ENCODE data around the gene PTGIR.

PTGIR gene

GRCh38 chr19:46621191-46622117, 3.4 kb downstream of the PTGIR start:
- no peak for FAIRE-seq
- no peak for DNase-seq (ENCODE audit: insufficient read length)
- no peak for TF ChIP-seq POLR2AphosphoS5 (IDR thresholded peaks at IDR 0.05; ENCODE audit: low read depth, low read length)
- no peak for TF ChIP-seq POLR2A (IDR thresholded peaks at IDR 0.05; ENCODE audit: low read depth, low read length)
- no peak for TF ChIP-seq TAF1 (IDR thresholded peaks at IDR 0.05; ENCODE audit: borderline replicate concordance, low read depth, low read length)

GRCh38 chr19:46620716-46621115, 4.2 kb downstream of the PTGIR start:
- TF ChIP-seq TAF1 (IDR thresholded peaks at IDR 0.05; ENCODE audit: borderline replicate concordance, low read depth, low read length) (no peak), POLR2A (IDR thresholded peaks at IDR 0.05; ENCODE audit: low read depth, low read length) (no peak), POLR2AphosphoS5 (IDR thresholded peaks at IDR 0.05; ENCODE audit: low read depth, low read length) (no peak)
- no peak for DNase-seq (ENCODE audit: insufficient read length)
- no peak for FAIRE-seq

GRCh38 chr19:46620267-46620666, 4.6 kb downstream of the PTGIR start:
- DNase-seq (ENCODE audit: insufficient read length) (no peak), FAIRE-seq (no peak)
- no peak for TF ChIP-seq POLR2A (IDR thresholded peaks at IDR 0.05; ENCODE audit: low read depth, low read length)
- TF ChIP-seq TAF1 (IDR thresholded peaks at IDR 0.05; ENCODE audit: borderline replicate concordance, low read depth, low read length) = no peak
- no peak for TF ChIP-seq POLR2AphosphoS5 (IDR thresholded peaks at IDR 0.05; ENCODE audit: low read depth, low read length)

- TF ChIP-seq POLR2AphosphoS5 (IDR thresholded peaks at IDR 0.05; ENCODE audit: low read depth, low read length) (no peak), TAF1 (IDR thresholded peaks at IDR 0.05; ENCODE audit: borderline replicate concordance, low read depth, low read length) (no peak), POLR2A (IDR thresholded peaks at IDR 0.05; ENCODE audit: low read depth, low read length) (no peak)
- peak; percentile 56 for FAIRE-seq
- DNase-seq (ENCODE audit: insufficient read length) = no peak
These were observed 6.1 kb downstream of the PTGIR start for GRCh38 chr19:46618670-46619231.

GRCh38 chr19:46617601-46618000, 7.3 kb downstream of the PTGIR start:
- FAIRE-seq (no peak), DNase-seq (ENCODE audit: insufficient read length) (no peak)

GRCh38 chr19:46616631-46617322, 8.1 kb downstream of the PTGIR start:
- peak; percentile 44 for FAIRE-seq
- no peak for DNase-seq (ENCODE audit: insufficient read length)

More at GRCh38 chr19:46617601-46618000, 7.3 kb downstream of the PTGIR start:
- no peak for TF ChIP-seq POLR2AphosphoS5 (IDR thresholded peaks at IDR 0.05; ENCODE audit: low read depth, low read length)
- no peak for TF ChIP-seq TAF1 (IDR thresholded peaks at IDR 0.05; ENCODE audit: borderline replicate concordance, low read depth, low read length)
- no peak for TF ChIP-seq POLR2A (IDR thresholded peaks at IDR 0.05; ENCODE audit: low read depth, low read length)

GRCh38 chr19:46615966-46616365, 8.9 kb downstream of the PTGIR start:
- no peak for TF ChIP-seq TAF1 (IDR thresholded peaks at IDR 0.05; ENCODE audit: borderline replicate concordance, low read depth, low read length)
- no peak for TF ChIP-seq POLR2AphosphoS5 (IDR thresholded peaks at IDR 0.05; ENCODE audit: low read depth, low read length)
- TF ChIP-seq POLR2A (IDR thresholded peaks at IDR 0.05; ENCODE audit: low read depth, low read length) = no peak
- DNase-seq (ENCODE audit: insufficient read length) (no peak), FAIRE-seq (no peak)

More at GRCh38 chr19:46616631-46617322, 8.1 kb downstream of the PTGIR start:
- TF ChIP-seq TAF1 (IDR thresholded peaks at IDR 0.05; ENCODE audit: borderline replicate concordance, low read depth, low read length) (no peak), POLR2AphosphoS5 (IDR thresholded peaks at IDR 0.05; ENCODE audit: low read depth, low read length) (no peak)

- TF ChIP-seq POLR2A (IDR thresholded peaks at IDR 0.05; ENCODE audit: low read depth, low read length) = no peak
- TF ChIP-seq POLR2AphosphoS5 (IDR thresholded peaks at IDR 0.05; ENCODE audit: low read depth, low read length) = no peak
- TF ChIP-seq TAF1 (IDR thresholded peaks at IDR 0.05; ENCODE audit: borderline replicate concordance, low read depth, low read length) = no peak
- FAIRE-seq (peak; percentile 89), DNase-seq (ENCODE audit: insufficient read length) (no peak)
These were observed 10.7 kb downstream of the PTGIR start for GRCh38 chr19:46614114-46614722.

GRCh38 chr19:46613525-46613924, 11.4 kb downstream of the PTGIR start:
- TF ChIP-seq POLR2AphosphoS5 (IDR thresholded peaks at IDR 0.05; ENCODE audit: low read depth, low read length) = no peak
- no peak for TF ChIP-seq POLR2A (IDR thresholded peaks at IDR 0.05; ENCODE audit: low read depth, low read length)
- TF ChIP-seq TAF1 (IDR thresholded peaks at IDR 0.05; ENCODE audit: borderline replicate concordance, low read depth, low read length) = no peak
- DNase-seq (ENCODE audit: insufficient read length) (no peak), FAIRE-seq (no peak)

- FAIRE-seq (no peak), DNase-seq (ENCODE audit: insufficient read length) (no peak)
- TF ChIP-seq POLR2A (IDR thresholded peaks at IDR 0.05; ENCODE audit: low read depth, low read length) (no peak), POLR2AphosphoS5 (IDR thresholded peaks at IDR 0.05; ENCODE audit: low read depth, low read length) (no peak), TAF1 (IDR thresholded peaks at IDR 0.05; ENCODE audit: borderline replicate concordance, low read depth, low read length) (no peak)
These were observed 13.1 kb downstream of the PTGIR start for GRCh38 chr19:46611776-46612175.
